NCI-H1436 treated with DMSO at 0.1 percent for 48 hours (cell line): ENCODE data around the gene EFNA1.
"Not testable (repeated sequence)": the region's sequence is repeated elsewhere in the genome, so short reads cannot be mapped to it uniquely, and the experiment has no call there.

Source experiments
- DNase-seq: peaks from one replicate; lab custom pipeline; 2025; lab: John Stamatoyannopoulos, UW

The EFNA1 gene

DNA sequence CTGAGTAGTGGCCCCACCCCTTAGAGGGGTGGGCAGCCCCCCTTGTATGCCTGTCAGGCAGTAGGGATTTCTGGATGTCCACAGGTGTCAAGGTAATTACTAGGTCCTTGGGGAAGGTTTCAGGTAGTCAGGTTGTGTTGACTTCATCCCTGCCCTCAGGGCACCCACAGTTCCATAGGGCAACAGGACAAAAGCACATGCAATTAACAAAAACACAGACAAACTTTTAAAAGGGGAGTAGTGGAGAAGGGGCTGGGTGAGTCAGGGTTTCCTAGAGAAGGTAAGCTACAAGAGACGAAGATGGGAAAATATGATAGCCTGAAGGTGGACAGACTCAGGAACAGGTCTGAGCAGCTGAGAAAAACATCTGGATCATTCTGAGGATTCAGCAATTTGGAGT lies 31.3 kb downstream of the EFNA1 start:
- no peak for DNase-seq

DNA sequence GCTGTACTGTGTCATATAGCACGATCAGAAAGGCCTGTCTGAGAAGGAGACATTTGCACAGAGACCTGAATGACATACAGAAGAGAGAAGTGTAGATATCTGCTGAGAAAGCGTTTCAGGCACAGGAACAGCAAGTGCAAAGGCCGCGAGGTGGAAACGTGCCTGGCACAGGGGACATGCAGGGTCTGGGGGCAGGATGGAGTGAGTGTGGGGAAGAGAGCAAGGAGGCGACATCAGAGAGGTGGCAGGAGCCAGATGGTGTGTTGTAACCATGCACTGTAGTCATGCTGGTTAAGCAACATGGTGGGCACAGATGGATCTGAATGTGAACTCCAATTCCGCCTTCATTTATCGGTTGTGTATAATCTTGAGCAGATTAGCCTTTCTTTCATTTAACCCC lies 32.5 kb downstream of the EFNA1 start:
- no peak for DNase-seq

DNA sequence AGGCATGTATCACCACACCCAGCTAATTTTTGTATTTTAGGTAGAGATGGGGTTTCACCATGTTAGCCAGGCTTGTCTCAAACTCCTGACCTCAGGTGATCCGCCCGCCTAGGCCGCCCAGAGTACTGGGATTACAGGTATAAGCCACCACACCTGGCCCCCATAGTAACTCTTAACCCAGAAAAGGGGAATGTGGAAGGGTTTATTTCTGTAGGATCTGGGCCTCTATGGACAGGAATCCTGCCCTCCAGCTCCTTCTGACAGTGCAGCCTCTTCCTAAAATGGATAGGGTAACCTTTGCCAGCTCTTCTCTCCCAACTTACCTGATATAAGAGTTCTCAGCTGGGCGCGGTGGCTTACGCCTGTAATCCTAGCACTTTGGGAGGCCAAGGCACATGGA lies 35.0 kb downstream of the EFNA1 start:
- DNase-seq: not testable (repeated sequence)

DNA sequence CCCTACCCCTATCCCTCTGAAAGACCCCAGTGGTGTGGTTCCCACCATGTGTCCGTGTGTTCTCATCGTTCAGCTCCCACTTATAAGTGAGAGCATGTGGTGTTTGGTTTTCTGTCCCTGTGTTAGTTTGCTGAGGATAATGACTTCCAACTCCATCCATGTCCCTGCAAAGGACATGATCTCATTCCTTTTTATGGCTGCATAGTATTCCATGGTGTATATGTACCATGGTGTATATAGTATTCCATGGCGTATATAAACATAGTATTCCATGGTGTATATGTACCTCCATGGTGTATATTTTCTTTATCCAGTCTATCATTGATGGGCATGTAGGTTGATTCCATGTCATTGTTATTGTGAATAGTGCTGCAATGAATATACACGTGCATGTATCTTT lies 36.1 kb downstream of the EFNA1 start:
- not testable (repeated sequence) for DNase-seq

GRCh38 chr1:155164625-155165024 lies 36.9 kb downstream of the EFNA1 start:
- DNase-seq: not testable (repeated sequence)

DNA sequence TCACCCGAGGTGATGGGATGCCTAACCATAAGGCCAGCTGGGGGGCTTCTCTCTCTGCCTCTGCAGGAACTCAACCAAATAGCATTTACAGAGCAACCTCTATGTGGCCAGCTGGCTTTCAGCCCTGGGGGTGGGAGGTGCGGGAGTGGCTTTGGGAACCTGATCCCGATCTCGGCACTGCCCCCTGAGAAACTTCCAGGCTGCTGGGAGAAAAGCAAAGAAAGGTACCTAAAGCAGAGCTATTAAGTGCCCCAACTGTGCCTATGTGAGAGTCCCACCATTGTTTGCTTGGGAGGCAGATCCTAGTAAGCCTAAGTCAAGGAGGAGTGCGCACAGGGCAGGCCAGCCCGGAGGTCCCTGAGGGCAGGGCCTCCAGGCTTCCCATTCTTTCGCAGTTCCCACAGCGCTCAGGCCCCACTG lies 38.4 kb downstream of the EFNA1 start:
- DNase-seq: no peak

GRCh38 chr1:155166471-155167165 lies 38.9 kb downstream of the EFNA1 start:
- no peak for DNase-seq

- peak; percentile 55 for DNase-seq
Observed at GRCh38 chr1:155167166-155168104, 39.8 kb downstream of the EFNA1 start.

DNA sequence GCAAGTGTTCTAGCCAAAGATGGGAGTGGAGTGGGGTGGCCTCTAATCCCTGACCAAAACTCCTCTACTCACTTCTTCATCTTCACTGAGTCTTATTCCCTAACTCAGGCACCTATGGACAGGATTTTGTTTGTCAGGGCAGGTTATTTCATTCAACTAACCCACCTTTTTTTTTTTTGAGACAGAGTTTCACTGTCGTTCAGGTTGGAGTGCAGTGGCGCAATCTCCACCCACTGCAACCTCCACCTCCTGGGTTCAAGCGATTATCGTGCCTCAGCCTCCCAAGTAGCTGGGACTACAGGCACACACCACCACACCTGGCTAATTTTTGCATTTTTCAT lies 40.4 kb downstream of the EFNA1 start:
- not testable (repeated sequence) for DNase-seq

- DNase-seq: no peak
Observed at GRCh38 chr1:155168456-155169210, 41.0 kb downstream of the EFNA1 start.

DNA sequence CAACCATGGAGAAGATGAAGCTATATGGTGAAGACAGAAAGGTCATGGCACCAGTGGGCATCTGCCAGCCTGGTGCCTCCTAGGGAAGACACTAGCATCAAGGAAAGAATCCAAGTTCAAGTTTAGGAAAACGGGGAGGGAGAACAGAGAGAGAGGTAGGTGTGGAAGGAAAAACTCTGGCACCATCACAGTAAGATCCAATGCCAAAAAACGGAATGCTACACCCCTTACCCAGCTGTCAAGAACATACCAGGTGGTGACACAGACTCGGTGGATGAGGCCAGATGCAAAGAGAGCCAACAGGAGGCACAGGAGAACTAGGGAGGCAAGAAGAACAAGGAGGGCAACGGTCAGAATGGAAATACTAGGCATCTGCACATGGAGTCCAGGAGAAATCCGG lies 41.9 kb downstream of the EFNA1 start:
- DNase-seq: no peak

GRCh38 chr1:155170101-155170785 lies 42.6 kb downstream of the EFNA1 start:
- DNase-seq: no peak

- DNase-seq: no peak
Observed at GRCh38 chr1:155170806-155171205, 43.1 kb downstream of the EFNA1 start.

DNA sequence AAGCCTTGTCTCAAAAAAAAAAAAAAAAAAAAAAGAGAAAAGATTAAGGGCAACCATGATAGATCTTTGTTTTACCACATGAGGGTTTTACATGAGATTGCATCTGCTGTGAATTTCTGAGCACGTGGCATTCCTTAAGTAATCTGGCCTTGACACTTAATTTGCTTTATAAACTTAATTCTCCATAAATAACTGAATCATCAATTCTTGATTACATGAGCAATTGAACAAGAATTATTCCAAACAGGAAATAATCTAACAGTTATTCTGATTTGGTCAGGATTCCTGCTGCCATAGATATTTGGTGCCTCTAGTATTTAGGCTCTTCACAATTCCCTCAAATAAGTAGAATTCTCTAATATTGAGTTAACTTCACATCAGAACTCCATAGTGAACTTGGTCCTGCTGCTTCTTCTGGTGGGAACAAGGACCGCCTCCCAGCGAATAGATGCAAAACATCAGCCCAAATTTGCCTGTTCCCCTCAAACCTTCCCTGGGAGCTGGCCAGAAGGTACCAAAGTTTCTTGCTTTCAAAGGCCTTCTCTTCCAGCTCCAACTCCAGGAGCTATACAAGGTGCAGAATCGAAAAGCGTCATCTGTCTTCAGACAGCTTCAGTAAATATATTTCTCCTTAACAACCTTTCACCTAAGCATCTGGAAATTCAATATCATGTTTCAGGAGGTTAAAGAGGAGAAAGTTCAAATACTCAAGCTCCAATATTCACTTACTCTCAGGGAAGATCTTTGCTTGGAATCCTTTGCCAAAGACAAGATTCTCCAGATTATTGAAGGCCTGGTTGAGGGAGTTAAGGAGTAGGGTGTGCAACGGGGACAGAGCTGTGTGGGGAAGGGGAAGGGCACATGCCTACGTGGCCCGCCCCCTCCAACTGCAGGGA lies 44.4 kb downstream of the EFNA1 start:
- no peak for DNase-seq

DNA sequence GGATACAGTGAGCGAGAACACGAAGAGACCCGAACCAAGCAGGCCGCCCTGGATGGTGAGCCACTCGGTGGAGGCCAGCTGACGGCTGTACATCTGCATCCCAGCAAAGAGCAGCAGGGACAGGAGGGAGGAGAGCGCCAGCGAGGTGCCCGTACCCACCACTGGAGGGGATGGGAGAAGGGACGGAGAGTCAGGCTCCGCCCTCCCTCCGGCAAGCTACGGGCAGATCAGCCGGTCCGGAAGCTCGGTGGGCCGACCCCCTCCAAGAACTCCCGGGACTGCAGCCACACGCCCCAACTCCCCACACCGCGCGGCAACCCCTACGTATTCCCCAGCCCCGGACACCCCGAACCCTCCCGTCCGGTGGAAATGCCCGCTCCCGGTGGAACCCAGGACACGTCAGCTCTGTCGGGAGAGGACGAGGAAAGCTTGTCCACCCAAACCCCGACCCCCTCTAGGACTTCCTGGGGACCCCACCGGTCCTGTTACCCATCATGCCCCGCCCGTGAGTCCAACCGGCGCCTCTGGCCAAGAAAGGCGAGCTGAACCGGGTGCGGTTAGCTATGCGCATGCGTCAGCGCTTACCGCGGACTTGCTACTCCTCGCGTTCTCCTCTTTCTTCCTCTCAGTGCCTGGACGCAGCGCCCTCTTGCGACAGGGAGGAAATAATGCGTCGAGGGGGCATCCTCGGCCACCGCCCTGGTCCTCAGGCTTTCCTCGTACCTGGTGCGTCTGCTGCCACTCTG lies 45.2 kb downstream of the EFNA1 start, which contains the start of gene KRTCAP2:
Gene KRTCAP2, minus strand, starts transcription at position 573 of the 746 bp plus-strand sequence. Its CDS starts 80 bp downstream, at position 493.
- DNase-seq: peak; percentile 77

DNA sequence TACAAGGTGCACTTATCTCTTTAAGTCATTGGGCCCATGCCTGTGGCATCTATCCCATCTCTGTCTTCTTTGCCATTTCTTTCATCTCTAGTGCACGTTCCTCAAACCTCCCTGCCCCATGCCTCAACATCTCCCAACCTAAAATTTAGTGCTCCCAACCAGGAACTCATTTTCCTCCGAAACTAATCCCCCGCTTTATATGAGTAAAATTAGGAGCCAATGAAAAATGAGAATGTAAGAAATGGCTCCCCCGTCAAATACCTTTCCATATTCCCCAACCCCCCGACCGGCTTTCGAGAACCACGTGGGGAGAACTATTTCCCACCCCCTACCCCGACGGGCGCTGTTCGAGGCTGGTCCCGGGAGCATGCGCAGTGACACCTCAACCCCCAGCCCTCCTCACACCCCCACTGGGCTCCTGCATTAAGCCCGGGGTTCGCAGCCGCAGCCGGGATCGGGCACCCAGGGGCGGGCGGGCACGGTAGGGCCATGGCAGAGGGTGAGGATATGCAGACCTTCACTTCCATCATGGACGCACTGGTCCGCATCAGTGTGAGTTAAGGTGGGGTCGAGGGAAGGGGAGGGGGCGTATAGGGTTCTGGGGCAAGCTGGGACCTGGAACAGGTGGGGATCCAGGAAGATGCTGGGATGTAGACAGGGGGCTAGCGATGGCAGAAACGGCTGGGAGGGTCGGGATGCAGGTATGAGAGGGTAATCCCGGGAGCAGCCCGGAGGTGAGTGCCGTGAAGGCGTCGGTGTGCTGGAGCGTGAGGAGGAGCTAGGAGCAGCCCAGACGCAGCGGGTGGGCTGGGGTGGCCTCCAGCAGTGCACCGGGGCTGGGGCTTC lies 46.0 kb downstream of the EFNA1 start, which contains the start of gene TRIM46:
Gene TRIM46, plus strand, starts transcription at position 372 of the 846 bp plus-strand sequence. Its CDS starts 118 bp downstream, at position 490.
- DNase-seq: peak; percentile 39

DNA sequence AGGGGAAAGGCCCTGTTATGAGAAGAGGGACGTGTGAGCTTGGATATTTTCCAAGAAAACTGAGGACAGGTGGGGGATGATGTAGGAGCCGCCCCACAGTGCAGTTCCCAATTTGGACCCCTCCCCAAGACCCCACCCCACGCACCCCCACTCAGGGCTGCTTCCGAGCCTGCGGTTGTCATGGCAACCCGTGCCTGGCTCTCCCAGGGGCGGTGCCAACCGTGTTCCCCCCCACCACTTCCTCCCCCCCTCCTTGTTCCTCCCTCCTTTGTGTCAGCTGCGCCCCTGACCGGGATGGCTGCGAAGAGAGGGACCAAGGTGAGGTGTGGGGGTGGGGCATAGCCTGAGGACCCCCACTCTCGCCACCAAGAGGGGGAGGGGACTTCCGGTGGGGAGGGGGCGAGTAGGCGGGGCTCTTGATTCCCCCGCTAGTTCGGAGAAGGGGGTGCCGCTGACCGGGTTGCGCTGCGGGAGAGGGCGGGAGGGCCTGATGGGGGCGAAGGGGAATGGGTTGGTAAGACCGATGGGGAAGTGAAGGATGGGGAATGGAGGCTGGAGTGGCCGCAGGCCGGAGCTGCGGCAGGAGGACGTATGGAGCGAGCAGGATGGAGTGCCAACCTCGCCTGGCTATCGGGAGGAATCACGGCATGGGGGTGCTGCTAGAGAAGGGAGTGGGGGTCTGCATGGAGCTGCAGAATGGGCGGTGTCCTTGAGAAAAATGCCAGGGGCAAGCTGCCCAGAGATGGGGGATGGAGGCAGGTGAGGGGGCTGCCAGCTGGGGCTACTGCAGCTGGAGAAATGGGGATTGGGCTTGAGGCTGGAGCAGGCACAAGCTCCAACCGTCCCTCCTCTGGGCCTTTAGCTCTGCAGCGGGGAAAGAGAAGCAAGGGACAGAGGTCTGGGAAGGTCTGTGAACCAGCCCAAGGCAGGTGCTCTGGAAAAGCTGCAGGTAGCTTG lies 46.9 kb downstream of the EFNA1 start:
- no peak for DNase-seq
